Measurements from ENCODE around the gene TJP3. TPM values are rescaled to one million over a fixed set of nuclear protein-coding genes. Genes with fewer than 3 reads are reported as not detected.

TJP3 gene
- total and polyA plus RNA-seq, 8 donors = 31.9 to 204 (median 94.1) TPM

DNA sequence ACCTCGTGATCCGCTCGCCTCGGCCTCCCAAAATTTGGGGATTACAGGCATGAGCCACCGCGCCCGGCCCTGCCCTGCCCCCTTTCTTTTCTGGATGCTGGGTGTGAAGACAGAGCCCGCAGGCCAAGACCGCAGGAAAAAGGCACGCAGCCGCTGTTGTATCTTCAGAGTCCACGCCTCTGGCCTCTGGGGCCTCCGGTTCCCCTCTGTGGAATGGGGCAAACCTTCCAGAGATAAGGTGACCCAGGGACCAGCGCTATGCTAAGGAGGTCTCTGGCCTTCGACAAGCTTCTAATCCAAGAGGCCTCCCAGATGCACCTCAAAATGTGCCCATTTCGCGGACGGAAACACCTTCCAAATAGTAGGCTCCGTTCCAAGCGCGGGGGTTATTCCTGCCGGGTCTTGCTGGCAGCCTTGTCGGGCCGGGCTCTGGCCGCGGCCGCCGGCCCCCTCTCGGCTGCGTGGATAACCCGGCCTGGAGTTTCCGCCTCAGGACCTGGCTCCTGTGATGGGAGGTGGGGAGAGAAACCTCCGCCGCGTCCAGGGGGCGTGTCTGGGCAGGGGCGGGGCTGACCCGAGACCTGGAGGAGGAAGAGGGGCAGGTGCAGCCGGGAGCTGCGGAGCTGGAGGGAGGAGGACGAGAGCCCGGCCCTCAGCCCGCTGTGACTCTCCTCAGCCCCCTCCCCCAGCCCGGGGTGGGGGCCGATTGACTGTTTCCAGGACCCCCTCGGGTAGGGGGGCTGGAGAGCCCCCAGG, 13.1 kb downstream of the TJP3 start:
- peak; percentile 97 to 98 for DNase-seq
- intact Hi-C loops (cut with DNase I; ENCODE audit: low total_unique reads) = no loop called here
- Histone ChIP-seq H3K4me1 (peaks cover 4 to 76% (median 54%) of the 10 kb centered on the region in 4 donors), H3K27me3 (peaks cover 0 to 68% (median 36%) of the 10 kb centered on the region in 3 donors), H3K27ac (peak overlapping the region; percentile 78 to 88 (median 86)), H3K36me3 (no peaks in the 10 kb centered on the region), H3K4me3 (peak overlapping the region; percentile 44 to 57 (median 49)), H3K9me3 (no peaks in the 10 kb centered on the region)
- TF ChIP-seq POLR2AphosphoS5 (IDR thresholded peaks at IDR 0.05) = peak; percentile 58 to 92 (median 86)
- TF ChIP-seq EP300 (IDR thresholded peaks at IDR 0.05) = no peak
- peak in 2 of 4 donors; percentile 38 to 62 for TF ChIP-seq POLR2A (IDR thresholded peaks at IDR 0.05)
- TF ChIP-seq, protein P1, sequence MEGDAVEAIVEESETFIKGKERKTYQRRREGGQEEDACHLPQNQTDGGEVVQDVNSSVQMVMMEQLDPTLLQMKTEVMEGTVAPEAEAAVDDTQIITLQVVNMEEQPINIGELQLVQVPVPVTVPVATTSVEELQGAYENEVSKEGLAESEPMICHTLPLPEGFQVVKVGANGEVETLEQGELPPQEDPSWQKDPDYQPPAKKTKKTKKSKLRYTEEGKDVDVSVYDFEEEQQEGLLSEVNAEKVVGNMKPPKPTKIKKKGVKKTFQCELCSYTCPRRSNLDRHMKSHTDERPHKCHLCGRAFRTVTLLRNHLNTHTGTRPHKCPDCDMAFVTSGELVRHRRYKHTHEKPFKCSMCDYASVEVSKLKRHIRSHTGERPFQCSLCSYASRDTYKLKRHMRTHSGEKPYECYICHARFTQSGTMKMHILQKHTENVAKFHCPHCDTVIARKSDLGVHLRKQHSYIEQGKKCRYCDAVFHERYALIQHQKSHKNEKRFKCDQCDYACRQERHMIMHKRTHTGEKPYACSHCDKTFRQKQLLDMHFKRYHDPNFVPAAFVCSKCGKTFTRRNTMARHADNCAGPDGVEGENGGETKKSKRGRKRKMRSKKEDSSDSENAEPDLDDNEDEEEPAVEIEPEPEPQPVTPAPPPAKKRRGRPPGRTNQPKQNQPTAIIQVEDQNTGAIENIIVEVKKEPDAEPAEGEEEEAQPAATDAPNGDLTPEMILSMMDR (IDR thresholded peaks at IDR 0.05) = peak in 1 of 7 experiments; percentile 29
- 12 to 21% (median 14%) methylated on average over 33 to 46 of the region's 46 CpGs for WGBS, 5 donors

DNA sequence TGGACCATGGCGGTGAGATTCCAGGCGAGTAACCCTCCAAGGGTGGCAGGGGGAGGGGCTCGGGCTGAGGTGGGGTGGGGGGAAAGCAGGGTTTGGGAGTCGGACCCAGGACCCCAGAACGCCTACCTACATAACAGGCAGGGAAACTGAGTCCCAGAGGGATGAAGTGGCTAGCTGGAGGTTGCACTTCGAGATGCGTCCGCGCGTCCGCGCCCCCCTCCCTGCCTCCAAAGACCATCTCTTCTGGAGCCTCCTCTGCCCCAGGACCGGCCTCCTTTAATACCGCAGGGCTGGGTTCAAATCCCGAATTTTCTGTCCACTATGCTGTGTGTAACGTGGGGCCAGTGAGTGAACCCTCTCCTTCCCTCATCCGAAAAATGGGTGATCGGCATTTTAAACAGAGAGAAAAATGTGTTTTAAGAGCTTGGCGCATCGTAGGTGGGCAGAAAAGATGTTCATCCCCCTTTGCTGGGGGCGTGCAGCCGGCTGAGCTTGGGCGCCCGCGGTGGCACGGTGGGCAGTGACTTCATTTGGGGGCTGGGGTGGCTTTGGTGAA, 13.8 kb downstream of the TJP3 start:
- Histone ChIP-seq H3K27me3 (peaks cover 0 to 68% (median 36%) of the 10 kb centered on the region in 3 donors), H3K4me1 (peaks cover 4 to 76% (median 56%) of the 10 kb centered on the region in 4 donors), H3K27ac (peak overlapping the region; percentile 78 to 88 (median 86)), H3K9me3 (no peaks in the 10 kb centered on the region), H3K4me3 (peak overlapping the region; percentile 44 to 57 (median 49)), H3K36me3 (no peaks in the 10 kb centered on the region)
- 2 to 7% (median 2%) methylated on average over 17 to 26 of the region's 26 CpGs for WGBS, 5 donors
- DNase-seq = no peak
- intact Hi-C loops (cut with DNase I; ENCODE audit: low total_unique reads) = no loop called here
- TF ChIP-seq POLR2A (IDR thresholded peaks at IDR 0.05) = no peak
- TF ChIP-seq, protein P1 (IDR thresholded peaks at IDR 0.05) = no peak
- no peak for TF ChIP-seq POLR2AphosphoS5 (IDR thresholded peaks at IDR 0.05)
- no peak for TF ChIP-seq EP300 (IDR thresholded peaks at IDR 0.05)

DNA sequence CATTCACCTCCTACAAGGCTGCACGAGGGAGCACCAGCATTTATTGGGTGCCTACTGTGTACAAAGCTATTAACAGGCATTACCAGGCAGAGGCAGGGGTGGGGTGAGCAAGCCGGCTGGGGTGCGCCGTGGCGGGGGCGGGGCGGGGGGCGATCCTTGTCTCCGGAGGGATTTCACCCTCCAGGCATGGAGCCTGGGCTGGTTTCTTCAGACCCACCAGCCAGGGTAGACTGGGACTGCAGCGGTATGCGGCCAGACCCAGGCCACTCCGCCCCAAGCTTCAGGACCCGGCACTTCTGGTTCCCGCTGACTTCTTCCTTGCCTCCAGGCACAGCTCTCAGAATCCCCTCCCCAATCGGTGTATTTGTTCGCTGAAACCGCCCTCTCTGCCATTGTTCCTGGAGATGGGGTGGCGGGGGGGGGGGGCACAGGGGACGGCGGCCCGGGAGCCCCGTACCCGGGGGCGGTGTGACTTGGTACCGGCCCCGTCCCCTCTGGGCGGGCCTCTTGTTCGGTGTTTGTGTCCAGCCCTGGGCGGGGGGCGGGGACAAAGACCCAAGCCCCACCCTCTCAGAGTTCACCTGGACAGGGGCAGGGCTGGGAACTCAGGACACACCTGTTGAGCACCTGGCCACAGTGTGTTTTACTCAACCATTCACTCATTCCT, 14.4 kb downstream of the TJP3 start:
- intact Hi-C loops (cut with DNase I; ENCODE audit: low total_unique reads) = no loop called here
- Histone ChIP-seq H3K9me3 (no peaks in the 10 kb centered on the region), H3K4me3 (peak overlapping the region; percentile 44 to 57 (median 49)), H3K36me3 (no peaks in the 10 kb centered on the region), H3K27me3 (peaks cover 0 to 68% (median 36%) of the 10 kb centered on the region in 3 donors), H3K27ac (peak overlapping the region; percentile 78 to 88 (median 86)), H3K4me1 (peaks cover 4 to 82% (median 56%) of the 10 kb centered on the region in 4 donors)
- TF ChIP-seq POLR2AphosphoS5 (IDR thresholded peaks at IDR 0.05) (peak in 2 of 3 donors; percentile 7 to 35), EP300 (IDR thresholded peaks at IDR 0.05) (no peak)
- WGBS, 5 donors = 1 to 4% (median 3%) methylated on average over 17 to 30 of the region's 30 CpGs
- peak; percentile 86 to 93 for DNase-seq

DNA sequence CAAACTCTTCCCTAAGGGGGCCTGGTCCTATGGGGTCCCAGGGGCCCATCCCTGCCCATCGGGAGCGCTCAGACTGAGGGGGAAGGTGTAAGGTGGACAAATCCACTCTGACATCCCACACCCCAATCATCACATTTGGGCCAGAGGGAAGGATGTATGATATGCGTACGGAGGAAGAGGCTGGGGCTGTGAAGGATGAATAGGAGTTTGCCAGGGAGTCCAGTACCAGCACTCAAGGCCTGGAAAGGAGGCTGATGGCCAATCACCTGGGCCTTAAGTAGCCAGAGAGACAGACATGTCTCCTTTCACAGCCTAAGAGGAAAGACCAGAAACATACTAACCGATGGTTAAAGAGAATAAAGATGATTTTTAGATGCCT, 14.9 kb downstream of the TJP3 start:
- DNase-seq = no peak
- H3K4me1 ChIP-seq = peaks cover 4 to 85% (median 58%) of the 10 kb centered on the region in 4 donors
- peak overlapping the region in 2 of 4 donors; percentile 54 to 57 for H3K4me3 ChIP-seq
- no peaks in the 10 kb centered on the region for H3K9me3 ChIP-seq
- TF ChIP-seq EP300 (IDR thresholded peaks at IDR 0.05) (no peak), POLR2A (IDR thresholded peaks at IDR 0.05) (no peak), POLR2AphosphoS5 (IDR thresholded peaks at IDR 0.05) (no peak)
- TF ChIP-seq, protein P1 (IDR thresholded peaks at IDR 0.05) = no peak
- 74 to 91% (median 86%) methylated on average over 5 of the region's 5 CpGs for WGBS, 5 donors
- peaks cover 0 to 68% (median 36%) of the 10 kb centered on the region in 3 donors for H3K27me3 ChIP-seq
- H3K27ac ChIP-seq = peak overlapping the region; percentile 78 to 88 (median 86)
- intact Hi-C loops (cut with DNase I; ENCODE audit: low total_unique reads) = no loop called here
- no peaks in the 10 kb centered on the region for H3K36me3 ChIP-seq
